PC-3 (cell line): ENCODE measurements around the gene SPPL2B.

Source experiments
- CTCF ChIP-seq: fragments of 300-600 bp; sonication (generic); conservative IDR thresholded peaks from 2 replicates; pipeline ENCODE4 v1.5.1; 2017; ENCODE audit warnings: antibody characterized with exemption, low read depth, mild to moderate bottlenecking, low read length
- EZH2 ChIP-seq: fragments of 300-600 bp; sonication (generic); IDR thresholded peaks from one replicate; pipeline ENCODE4 v1.6.1; 2017; ENCODE audit warnings: antibody characterized with exemption, mild to moderate bottlenecking, low read length; ENCODE audit not compliant: unreplicated experiment
- EZH2phosphoT487 ChIP-seq: fragments of 300-600 bp; sonication (generic); IDR thresholded peaks from 2 replicates; pipeline ENCODE4 v1.6.1; 2018; ENCODE audit warnings: mild to moderate bottlenecking, antibody characterized with exemption, low read length, borderline replicate concordance

DNA sequence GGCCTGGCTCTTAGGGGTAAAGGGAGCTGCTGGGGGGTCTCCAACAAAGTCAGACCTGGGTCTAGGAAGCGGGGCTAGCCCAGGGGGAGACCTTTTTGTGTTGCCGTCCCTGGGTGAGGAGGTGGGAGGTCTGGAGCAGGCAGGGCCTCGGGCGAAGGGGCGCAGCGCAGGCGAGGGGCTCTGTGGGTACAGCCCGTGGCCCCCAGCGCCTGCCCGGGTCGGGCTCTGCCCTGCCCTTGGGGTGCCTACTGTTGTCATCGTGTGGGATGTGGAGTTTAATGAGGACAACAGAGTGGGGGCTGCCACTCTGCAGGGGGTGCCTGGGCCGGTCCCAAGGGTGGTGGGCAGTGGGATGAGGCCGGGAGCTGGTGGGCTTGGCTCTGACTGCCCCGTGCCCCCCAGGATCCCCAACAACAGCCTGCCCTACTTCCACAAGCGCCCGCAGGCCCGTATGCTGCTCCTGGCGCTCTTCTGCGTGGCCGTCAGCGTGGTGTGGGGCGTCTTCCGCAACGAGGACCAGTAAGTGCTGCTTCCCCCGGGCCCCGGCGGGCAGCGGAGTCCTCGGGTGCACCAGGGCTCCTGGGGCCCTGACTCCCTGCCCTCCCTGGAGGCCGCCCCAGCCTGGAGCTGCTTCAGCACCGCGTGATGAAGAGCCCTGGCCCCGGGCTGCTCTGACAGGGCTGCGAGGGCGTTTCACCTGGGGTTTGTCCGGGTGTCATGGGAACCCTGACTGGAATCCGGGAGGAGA is 12.2 kb downstream of the SPPL2B start:
- TF ChIP-seq CTCF (no peak), EZH2phosphoT487 (no peak), EZH2 (no peak)
